Effector CD4-positive, alpha-beta T cell (primary cell): ENCODE measurements around the gene NKAIN2.

Experiments
- DNase-seq: peaks from one replicate; pipeline ENCODE4 v3.0.0-alpha.2; 2020

NKAIN2 gene

DNA sequence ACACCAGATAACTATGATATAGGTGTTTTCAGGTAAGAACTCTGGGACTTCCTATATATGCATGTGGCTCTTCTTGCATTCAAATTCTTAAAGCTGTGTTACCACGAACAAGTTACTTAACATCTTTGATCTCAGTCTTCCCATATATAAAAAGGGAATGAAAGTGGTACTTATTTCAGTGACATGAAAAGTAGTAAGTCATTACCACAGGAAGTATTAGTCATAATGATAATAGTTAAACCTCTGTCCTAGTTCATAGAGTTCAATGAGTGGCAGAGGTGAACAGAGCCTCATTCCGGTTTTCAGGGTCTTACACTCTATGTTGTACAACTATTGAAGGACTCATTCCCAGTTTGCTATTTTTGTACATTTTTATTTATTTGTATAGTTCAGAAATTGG lies 237.0 kb downstream of the NKAIN2 start:
- DNase-seq = no peak

DNA sequence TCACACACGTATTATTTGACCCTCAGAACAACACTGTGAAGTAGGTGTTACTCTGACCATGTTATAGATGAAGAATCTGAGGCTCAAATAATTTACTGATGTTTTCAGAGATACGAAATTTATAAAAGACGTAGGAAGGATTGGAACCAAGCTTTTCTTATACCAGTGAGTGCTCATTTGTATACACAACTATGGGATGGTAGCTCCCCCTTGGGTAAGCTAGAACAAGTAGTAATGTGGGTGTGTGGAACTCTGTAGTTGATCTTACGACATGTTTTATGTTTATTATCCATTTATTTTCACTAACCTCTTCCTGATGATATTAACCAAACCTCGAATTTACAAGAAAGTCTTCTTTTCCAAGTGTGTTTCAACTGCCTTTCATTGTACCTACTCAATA lies 248.5 kb downstream of the NKAIN2 start:
- no peak for DNase-seq

DNA sequence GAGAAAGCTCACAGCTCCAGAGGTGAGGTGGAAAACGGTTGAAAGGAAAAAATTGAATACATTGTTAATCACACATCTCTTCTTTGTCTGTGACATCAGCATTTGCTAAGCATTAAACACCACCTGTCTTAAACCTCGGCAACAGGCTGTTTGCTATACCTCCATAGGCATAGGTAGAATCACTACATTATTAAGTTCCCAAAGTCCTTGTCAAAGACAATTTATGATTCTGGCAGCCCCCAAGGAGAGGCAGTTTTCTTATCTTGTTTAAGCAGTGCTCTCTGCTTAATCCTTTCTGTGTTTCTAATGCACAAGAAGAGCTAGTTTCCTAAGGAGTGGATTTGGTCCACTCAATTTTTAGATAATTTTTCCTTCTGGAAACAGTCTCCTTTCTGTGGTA lies 249.7 kb downstream of the NKAIN2 start:
- no peak for DNase-seq

DNA sequence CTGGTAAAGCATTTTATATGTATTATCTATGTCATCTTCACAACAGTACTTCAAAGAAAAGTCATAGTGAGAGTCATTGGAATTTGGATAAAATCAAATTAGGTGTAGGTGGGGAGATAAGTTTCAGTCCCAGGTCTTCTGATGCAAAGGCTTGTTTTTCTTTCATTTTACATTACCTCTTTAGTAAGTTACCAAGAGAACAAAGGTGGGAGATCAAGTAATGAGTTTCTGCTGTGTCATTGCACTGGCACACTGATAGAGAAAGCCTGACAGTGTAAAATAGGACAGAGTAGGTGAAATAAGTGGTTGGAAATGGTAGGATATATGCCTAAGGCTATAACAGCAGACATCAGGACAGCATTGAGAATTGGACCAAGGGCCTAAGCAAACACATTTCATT lies 250.4 kb downstream of the NKAIN2 start:
- no peak for DNase-seq

DNA sequence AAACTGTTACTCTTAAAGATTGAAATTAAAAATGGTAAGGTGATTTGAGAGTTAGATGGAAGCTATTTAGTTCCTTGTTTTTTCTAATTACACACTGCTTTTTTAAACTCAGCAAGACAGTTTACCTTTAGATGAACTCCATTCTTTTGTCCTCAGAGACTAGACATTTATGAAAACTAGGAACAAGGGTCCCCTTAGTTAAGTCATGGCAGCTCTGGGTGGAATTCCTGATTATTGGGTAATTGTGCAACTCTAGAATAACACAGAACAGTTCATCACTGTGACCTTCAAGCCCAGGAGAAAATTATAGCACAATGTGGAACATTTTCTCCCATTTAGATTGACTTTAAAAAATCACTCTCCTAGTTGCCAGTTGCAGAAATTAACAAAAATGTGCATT lies 251.7 kb downstream of the NKAIN2 start:
- no peak for DNase-seq

- no peak for DNase-seq
Measured at GRCh38 chr6:124055963-124056362, 252.3 kb downstream of the NKAIN2 start.

DNA sequence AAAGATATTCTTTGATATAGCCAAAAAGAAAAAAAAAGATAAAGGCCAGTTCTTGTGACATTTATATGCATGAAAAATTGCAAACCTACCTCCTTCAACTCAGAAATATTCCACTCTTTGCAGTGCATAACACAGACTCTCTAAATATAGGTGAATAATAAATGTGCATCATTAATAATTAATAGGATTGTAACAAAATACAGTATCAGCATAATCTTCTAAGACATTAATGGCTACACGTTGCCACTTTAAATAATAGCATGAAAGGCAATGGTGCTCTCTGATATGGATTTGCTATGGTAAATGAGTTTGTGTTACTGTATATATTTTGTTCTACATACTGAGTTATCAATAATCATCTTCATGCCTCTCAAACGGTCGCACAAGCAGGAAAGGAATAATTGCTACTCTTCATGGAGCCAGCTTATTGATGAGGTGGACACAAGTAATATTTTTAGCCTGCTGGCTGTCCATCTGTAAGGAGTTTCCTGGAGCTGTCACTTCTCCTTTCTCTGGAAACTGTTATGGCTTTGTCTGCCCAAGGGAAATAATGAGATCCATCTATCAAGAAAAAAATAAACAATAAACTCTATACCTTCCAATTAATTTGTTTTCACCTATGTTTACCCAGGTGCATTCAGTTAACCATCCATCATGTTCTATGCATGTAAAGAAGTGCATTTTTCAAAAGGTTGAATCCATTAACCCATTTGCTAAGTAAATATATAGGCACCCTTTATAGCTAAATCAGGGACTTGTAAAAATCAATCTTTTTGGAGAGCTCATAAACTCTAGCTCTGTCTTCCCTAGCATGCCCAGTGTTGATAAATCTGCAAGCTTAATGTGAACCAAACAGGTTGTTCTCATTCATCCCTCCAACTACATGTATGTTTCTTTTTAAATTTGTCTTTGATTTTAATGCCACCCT lies 253.0 kb downstream of the NKAIN2 start:
- no peak for DNase-seq

- DNase-seq = no peak
Measured at GRCh38 chr6:124057461-124057860, 253.8 kb downstream of the NKAIN2 start.

DNA sequence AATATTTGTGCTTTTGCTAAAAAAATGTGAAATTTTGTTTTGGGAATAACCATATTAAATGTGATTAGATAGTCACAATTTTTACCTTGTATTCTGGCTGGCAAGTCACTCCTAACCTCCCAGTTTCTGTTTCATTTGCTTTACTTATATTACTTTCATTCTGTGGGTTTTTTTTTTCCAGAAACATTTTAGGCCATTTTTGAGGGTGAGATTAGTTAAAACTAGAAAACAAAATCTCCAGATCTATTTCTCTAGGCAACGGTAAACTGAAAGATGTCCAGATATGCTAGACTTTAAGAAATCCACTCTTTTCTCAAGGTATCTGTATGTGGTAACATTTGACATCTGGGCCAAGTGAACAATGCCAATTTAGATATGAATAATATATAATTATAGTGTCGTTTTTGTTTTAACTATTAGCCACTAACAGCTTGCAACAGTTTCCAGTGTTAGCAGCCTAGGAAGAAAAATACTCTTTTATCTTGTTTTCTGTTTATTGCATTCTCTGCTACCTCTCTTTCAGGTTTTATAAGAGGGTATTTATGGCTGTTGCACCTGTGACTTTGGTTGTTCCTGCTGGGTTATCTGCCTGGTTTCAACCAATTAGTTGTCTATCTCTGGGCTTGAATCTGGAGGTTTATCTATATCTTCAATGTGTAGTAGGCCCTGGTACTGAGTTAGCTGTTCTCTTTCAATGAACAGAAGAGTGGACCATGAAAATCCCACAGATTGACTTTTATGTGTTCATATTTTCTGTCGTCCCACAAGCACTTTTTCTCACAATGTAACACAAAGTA lies 260.9 kb downstream of the NKAIN2 start:
- no peak for DNase-seq

- DNase-seq = no peak
Measured at GRCh38 chr6:124066269-124066668, 262.6 kb downstream of the NKAIN2 start.

- no peak for DNase-seq
Measured at GRCh38 chr6:124066946-124067552, 263.4 kb downstream of the NKAIN2 start.

GRCh38 chr6:124069230-124069950 lies 265.7 kb downstream of the NKAIN2 start:
- DNase-seq = no peak

DNA sequence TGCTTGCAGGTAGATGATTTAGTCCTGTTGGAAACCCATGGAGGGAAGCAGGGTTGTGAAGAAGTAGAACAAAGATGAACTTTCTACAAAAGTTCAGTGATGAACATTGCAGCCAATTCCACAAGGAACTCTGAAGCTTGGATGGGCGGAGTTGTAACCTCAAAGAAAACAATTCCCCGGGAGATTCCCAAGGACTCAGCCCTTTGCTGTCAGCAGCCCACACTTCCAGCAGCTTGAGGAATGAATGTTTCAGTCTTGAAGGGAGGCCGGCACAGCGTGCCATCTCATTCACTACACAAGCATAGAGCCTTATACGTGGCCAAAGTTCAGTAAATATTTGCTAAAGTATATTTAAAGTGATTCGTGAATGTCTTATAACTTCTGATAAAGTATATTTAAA lies 269.4 kb downstream of the NKAIN2 start:
- no peak for DNase-seq

- DNase-seq = no peak
Measured at GRCh38 chr6:124073820-124074587, 270.3 kb downstream of the NKAIN2 start.

DNA sequence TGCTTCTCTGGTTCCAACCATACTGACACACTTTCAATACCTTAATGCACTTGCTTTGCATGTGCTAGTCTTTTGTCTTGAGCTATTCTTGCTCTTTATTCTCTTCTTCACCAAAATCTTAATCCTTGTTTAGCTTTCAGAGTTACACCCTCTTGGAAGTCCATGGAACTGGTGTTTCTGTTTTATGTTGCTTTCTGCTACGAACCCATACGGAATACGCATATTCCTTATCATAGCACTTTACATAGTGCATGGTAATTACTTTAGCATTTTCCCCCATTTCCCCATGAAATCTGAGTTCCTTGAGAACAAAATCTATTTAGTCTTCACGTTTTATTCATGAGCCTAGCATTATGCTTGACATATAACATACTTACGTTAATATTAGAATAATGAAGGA lies 270.9 kb downstream of the NKAIN2 start:
- DNase-seq = no peak

GRCh38 chr6:124076336-124077048 lies 272.8 kb downstream of the NKAIN2 start:
- no peak for DNase-seq

GRCh38 chr6:124078169-124078568 lies 274.5 kb downstream of the NKAIN2 start:
- DNase-seq = no peak

GRCh38 chr6:124080483-124080882 lies 276.8 kb downstream of the NKAIN2 start:
- DNase-seq = no peak

- DNase-seq = no peak
Measured at GRCh38 chr6:124090491-124090890, 286.8 kb downstream of the NKAIN2 start.

GRCh38 chr6:124099520-124099919 lies 295.9 kb downstream of the NKAIN2 start:
- DNase-seq = no peak

DNA sequence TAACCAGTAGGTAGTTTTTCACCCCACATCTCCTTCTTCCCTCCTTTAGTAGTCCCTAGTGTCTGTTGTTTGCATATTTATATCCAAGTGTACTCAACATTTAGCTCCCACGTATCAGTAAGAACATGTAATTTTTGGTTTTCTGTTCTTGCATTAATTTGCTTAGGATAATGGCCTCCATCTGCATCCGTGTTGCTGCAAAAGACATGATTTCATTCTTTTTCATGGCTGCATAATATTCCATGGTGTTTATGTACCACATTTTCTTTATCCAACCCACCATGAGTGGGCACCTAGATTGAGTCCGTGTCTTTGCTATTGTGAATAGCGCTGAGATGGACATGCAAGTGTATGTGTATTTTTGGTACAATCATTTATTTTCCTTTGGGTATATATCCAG lies 306.8 kb downstream of the NKAIN2 start:
- DNase-seq = no peak
